H1 (cell line): ENCODE data around the gene MLC1. TPM values are rescaled to one million over a fixed set of nuclear protein-coding genes. Genes with fewer than 3 reads are reported as not detected.

Experiments used
- KDM1A ChIP-seq: fragments of 200-600, 300-600 bp; sonication (generic); IDR thresholded peaks from 2 replicates; pipeline ENCODE4 v1.7.1; 2016; ENCODE audit warnings: mild to moderate bottlenecking, low read length, borderline replicate concordance
- MAFK ChIP-seq: IDR thresholded peaks from 2 replicates; pipeline ENCODE4 v1.6.1; 2012; ENCODE audit warnings: low read depth, mild to moderate bottlenecking, improper control_type of control experiment, low read length
- NRF1 ChIP-seq: IDR thresholded peaks from 2 replicates; pipeline ENCODE4 v1.6.1; 2011; ENCODE audit warnings: mild to moderate bottlenecking, low read depth, low read length, improper control_type of control experiment
- polyA plus RNA-seq, 7 experiments: library from polyadenylated mRNA; depleted of rRNA in 3 of 7; stranded (reverse) in 5 of 7; unstranded in 2 of 7; fragments of >200 nt in 5 of 7; fragments of 200-250 nt in 2 of 7; gene quantifications; 1 replicate in 5 of 7; 2 replicates in 1 of 7; 4 replicates in 1 of 7; pipeline versions ENCODE4 v1.2.1 to v1.2.3, GENCODE V29; 2011 to 2013; ENCODE audit warnings: missing spikeins in 2 of 7, mixed read lengths in 2 of 7
- total RNA-seq: library from RNA; stranded (reverse); fragmentation: NEBNext Ultra II Directional; extraction: Animal tissue kit (Norgen Biotek cat#: 25700); gene quantifications from 2 replicates; pipeline ENCODE4 v1.2.1, GENCODE V29; 2021
- TF ChIP-seq, protein P1 (sequence below): IDR thresholded peaks from 2 replicates; pipeline ENCODE4 v1.6.1; 2011; ENCODE audit warnings: low read depth, mild to moderate bottlenecking, low read length; ENCODE audit not compliant: insufficient read depth

MLC1 gene
- total and polyA plus RNA-seq, 2 of the 8 experiments (the other 6 are each of a cell fraction or from before 2014, with no cell fraction given) = 0.20 TPM; not detected in 1

DNA sequence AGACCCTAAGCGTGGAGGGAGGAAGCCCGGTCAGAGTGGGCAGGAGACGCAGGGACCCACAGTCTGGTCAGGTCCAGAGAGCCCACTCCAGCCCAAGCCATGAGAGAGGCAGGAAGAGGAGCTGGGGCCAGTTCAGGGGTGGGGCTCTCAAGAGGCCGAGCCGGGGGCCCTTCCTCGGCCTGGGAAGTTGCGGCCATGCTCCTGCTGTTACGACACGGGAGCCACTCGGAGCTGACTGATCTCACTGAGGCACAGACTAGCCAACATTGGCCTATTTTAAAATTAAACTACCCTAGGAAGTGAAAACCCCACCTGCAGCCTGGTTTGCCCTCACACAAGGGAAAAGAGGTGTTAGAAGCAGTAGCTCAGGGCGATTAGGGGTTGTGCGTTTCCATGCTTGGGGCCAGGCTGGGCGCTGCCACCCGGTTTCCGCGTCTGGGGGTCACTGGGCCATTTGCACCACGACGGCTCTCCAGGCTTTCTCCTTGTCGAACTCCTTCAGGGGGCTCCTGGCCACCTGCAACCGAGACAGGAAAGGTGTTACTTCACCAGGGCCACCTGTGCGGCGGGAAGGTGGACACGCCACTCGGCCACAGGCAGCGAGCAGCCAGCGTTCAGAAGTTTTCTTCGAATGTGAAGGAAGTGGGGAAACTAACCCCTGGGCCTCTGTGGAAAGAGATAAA lies 23.9 kb downstream of the MLC1 start (continued):
- TF ChIP-seq KDM1A (no peak), MAFK (no peak), NRF1 (no peak)
- TF ChIP-seq, protein P1, sequence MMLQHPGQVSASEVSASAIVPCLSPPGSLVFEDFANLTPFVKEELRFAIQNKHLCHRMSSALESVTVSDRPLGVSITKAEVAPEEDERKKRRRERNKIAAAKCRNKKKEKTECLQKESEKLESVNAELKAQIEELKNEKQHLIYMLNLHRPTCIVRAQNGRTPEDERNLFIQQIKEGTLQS = no peak
